ENCODE data around the gene ZBTB20.

ZBTB20 gene

DNA sequence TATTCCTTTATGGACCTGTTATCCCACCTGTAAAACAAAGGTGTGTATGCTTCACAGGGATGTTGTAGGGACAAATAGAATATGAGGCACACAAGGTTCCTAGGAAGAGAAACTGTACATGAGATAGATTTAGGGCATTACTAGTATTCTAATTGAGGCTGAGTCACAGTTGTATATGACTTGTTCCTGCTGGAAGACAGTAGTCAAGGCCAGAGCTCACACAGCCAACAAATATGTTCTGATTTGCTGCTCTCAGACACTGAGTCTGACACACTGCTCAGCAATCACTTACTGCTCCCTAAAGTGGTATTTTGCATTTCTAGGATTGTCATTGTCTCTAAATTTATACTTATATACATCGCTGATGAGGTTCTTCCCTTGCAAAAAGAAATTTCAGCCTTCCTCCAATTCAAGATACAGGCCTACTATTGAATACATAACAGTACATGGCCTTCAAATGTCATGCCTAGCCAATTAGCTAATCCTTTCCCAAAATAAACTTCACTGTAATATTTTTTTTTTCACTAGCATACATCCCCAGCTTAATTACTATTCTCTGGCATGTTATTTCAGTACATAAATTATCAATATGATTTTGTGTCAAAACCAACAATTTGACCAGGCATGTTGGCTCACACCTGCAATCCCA, 783.4 kb downstream of the ZBTB20 start:
- Mint-ChIP-seq H3K36me3 (peaks cover 13% of the 10 kb centered on the region), H3K9me3 (no peaks in the 10 kb centered on the region), H3K4me3 (no peak overlapping the region), H3K27me3 (no peaks in the 10 kb centered on the region), H3K4me1 (no peaks in the 10 kb centered on the region), H3K27ac (peak overlapping the region; percentile 61)
- DNase-seq (ENCODE audit: low spot score in 2 of 2) = no peak
- no peak for ATAC-seq (ENCODE audit: low read depth)

DNA sequence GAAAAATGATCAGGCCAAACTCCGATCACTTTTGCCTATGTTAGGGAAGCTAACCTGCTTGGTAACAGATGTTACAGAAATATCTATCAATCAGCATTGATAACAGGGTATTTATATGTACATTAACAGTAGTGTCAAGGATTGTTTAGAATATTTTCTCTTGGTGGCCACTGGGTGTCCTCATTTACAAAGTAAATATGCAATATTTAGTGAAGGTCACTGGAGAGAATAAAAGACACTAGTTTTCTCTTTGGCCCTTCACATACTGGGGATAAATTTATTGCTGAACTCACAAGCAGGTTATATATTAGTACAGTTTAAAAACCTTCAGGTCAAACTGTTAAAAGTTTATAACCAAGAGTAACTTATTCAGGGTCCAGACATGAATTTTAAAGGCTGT, 784.3 kb downstream of the ZBTB20 start:
- no peaks in the 10 kb centered on the region for H3K27me3 Mint-ChIP-seq
- ATAC-seq (ENCODE audit: low read depth) (peak; percentile 38), DNase-seq (ENCODE audit: low spot score in 2 of 2) (no peak)
- peaks cover 12% of the 10 kb centered on the region for H3K36me3 Mint-ChIP-seq
- H3K9me3 Mint-ChIP-seq = no peaks in the 10 kb centered on the region
- H3K4me3 Mint-ChIP-seq = no peak overlapping the region
- peak overlapping the region; percentile 61 for H3K27ac Mint-ChIP-seq
- H3K4me1 Mint-ChIP-seq = no peaks in the 10 kb centered on the region

DNA sequence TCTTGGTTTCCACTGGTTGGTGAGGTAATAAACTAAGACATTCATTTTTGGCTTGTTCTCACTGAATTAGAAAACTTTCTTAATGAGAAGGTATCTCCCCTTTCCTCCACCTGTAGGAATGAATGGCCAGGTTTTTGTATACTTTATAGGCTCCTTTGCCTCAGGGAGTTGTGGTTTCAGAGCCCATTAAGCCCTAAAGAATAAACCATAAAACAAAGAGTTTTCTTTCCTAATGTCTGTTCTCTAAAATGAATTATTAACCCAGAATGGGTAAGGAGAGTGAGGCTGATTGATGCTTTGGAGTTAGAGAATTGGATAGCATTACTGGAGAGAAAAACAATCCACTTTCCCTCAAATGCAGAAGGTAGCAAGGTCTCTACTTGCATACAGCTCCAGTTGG, 785.7 kb downstream of the ZBTB20 start:
- Mint-ChIP-seq H3K4me3 (no peak overlapping the region), H3K27me3 (no peaks in the 10 kb centered on the region), H3K4me1 (peaks cover 3% of the 10 kb centered on the region), H3K27ac (peak overlapping the region; percentile 50), H3K36me3 (peaks cover 9% of the 10 kb centered on the region), H3K9me3 (no peaks in the 10 kb centered on the region)
- DNase-seq (ENCODE audit: low spot score in 2 of 2) (no peak), ATAC-seq (ENCODE audit: low read depth) (no peak)

- H3K27ac Mint-ChIP-seq = no peak overlapping the region
- DNase-seq (ENCODE audit: low spot score in 2 of 2) (no peak), ATAC-seq (ENCODE audit: low read depth) (no peak)
- H3K4me3 Mint-ChIP-seq = no peak overlapping the region
- peaks cover 3% of the 10 kb centered on the region for H3K4me1 Mint-ChIP-seq
- H3K36me3 Mint-ChIP-seq = peaks cover 15% of the 10 kb centered on the region
- no peaks in the 10 kb centered on the region for H3K9me3 Mint-ChIP-seq
- H3K27me3 Mint-ChIP-seq = no peaks in the 10 kb centered on the region
Measured at GRCh38 chr3:114356525-114356924, 790.6 kb downstream of the ZBTB20 start.

DNA sequence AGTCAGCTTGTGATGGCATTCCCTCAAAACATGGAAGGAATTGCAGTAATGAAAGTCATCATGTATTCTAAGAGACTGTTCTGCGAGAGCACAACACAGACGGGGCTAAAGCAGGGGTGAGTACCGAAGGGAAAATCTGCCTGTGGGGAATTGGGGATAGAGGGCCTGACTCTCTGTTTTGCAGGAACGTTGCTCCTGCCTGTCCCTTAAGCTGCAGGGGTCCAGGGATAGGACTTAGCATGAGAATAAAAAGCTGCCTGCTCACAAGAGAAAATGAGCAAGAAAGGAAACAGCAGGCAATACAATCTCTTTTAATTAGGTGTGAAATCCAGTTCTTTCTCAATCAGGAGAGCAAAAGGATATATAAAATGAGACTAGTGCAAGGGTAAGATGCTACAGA, 791.0 kb downstream of the ZBTB20 start:
- DNase-seq (ENCODE audit: low spot score in 2 of 2) (no peak), ATAC-seq (ENCODE audit: low read depth) (no peak)
- Mint-ChIP-seq H3K4me3 (no peak overlapping the region), H3K36me3 (peaks cover 15% of the 10 kb centered on the region), H3K9me3 (no peaks in the 10 kb centered on the region), H3K4me1 (peaks cover 3% of the 10 kb centered on the region), H3K27me3 (no peaks in the 10 kb centered on the region), H3K27ac (no peak overlapping the region)

DNA sequence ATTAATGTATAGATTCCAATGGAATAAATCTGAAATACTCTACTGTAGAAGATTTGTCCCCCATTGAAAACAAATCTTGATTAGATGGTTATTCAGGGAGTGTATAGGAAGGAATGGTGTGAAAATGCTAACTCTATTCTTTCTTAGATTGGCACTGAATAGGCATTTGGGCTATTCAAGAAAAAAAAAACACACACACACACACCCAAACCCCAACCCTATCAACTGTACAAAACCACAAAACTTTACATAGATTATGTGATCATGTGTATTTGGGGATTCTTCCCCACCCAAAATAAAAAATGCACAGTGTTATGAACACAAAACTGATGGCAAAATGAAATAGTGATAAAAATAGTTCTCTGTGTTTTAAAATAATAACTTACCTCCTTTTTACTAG, 791.4 kb downstream of the ZBTB20 start:
- Mint-ChIP-seq H3K27ac (no peak overlapping the region), H3K36me3 (peaks cover 17% of the 10 kb centered on the region), H3K27me3 (no peaks in the 10 kb centered on the region), H3K9me3 (no peaks in the 10 kb centered on the region), H3K4me1 (peaks cover 3% of the 10 kb centered on the region), H3K4me3 (no peak overlapping the region)
- ATAC-seq (ENCODE audit: low read depth) (no peak), DNase-seq (ENCODE audit: low spot score in 2 of 2) (no peak)

- peaks cover 2% of the 10 kb centered on the region for H3K4me1 Mint-ChIP-seq
Measured at GRCh38 chr3:114351822-114352145, 795.3 kb downstream of the ZBTB20 start.

GRCh38 chr3:114351123-114351821, 795.8 kb downstream of the ZBTB20 start:
- DNase-seq (ENCODE audit: low spot score in 2 of 2) = no peak
- ATAC-seq (ENCODE audit: low read depth) = no peak
- Mint-ChIP-seq H3K27me3 (no peaks in the 10 kb centered on the region), H3K4me1 (no peaks in the 10 kb centered on the region), H3K36me3 (peaks cover 35% of the 10 kb centered on the region), H3K4me3 (no peak overlapping the region), H3K9me3 (no peaks in the 10 kb centered on the region), H3K27ac (no peak overlapping the region)

More at GRCh38 chr3:114351822-114352145, 795.3 kb downstream of the ZBTB20 start:
- Mint-ChIP-seq H3K27me3 (no peaks in the 10 kb centered on the region), H3K27ac (no peak overlapping the region), H3K4me3 (no peak overlapping the region), H3K36me3 (peaks cover 36% of the 10 kb centered on the region), H3K9me3 (no peaks in the 10 kb centered on the region)
- no peak for ATAC-seq (ENCODE audit: low read depth)
- no peak for DNase-seq (ENCODE audit: low spot score in 2 of 2)

GRCh38 chr3:114350690-114351089, 796.4 kb downstream of the ZBTB20 start:
- no peaks in the 10 kb centered on the region for H3K9me3 Mint-ChIP-seq
- H3K36me3 Mint-ChIP-seq = peaks cover 37% of the 10 kb centered on the region
- ATAC-seq (ENCODE audit: low read depth) (no peak), DNase-seq (ENCODE audit: low spot score in 2 of 2) (no peak)
- peaks cover 2% of the 10 kb centered on the region for H3K4me1 Mint-ChIP-seq
- no peak overlapping the region for H3K27ac Mint-ChIP-seq
- H3K4me3 Mint-ChIP-seq = no peak overlapping the region
- no peaks in the 10 kb centered on the region for H3K27me3 Mint-ChIP-seq

DNA sequence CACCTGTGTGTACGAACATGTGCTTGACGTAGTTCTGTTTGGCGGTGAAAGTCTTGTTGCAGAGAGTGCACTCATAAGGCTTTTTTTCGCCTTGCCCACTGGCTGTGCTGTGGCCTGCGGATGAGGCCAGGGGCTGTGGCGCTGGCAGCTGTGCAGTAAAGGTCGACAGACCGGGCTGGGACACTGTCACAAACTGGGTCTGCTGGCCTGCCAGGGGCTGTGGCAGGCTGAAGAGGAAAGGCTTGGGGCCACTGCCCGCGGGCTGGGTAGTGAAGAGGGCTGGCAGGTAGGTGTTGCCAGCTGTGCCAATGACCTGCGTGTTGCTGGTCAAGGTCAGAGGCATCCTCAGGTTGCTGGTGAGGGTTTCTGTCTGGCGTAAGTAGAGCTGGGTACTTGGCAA, 796.8 kb downstream of the ZBTB20 start:
- no peak overlapping the region for H3K4me3 Mint-ChIP-seq
- H3K27me3 Mint-ChIP-seq = no peaks in the 10 kb centered on the region
- peaks cover 4% of the 10 kb centered on the region for H3K4me1 Mint-ChIP-seq
- DNase-seq (ENCODE audit: low spot score in 2 of 2) = no peak
- no peaks in the 10 kb centered on the region for H3K9me3 Mint-ChIP-seq
- peaks cover 39% of the 10 kb centered on the region for H3K36me3 Mint-ChIP-seq
- no peak for ATAC-seq (ENCODE audit: low read depth)
- no peak overlapping the region for H3K27ac Mint-ChIP-seq

GRCh38 chr3:114344492-114344891, 802.6 kb downstream of the ZBTB20 start:
- Mint-ChIP-seq H3K4me1 (peaks cover 7% of the 10 kb centered on the region), H3K4me3 (no peak overlapping the region), H3K27me3 (no peaks in the 10 kb centered on the region), H3K36me3 (peaks cover 40% of the 10 kb centered on the region), H3K9me3 (no peaks in the 10 kb centered on the region), H3K27ac (peak overlapping the region; percentile 11)
- no peak for DNase-seq (ENCODE audit: low spot score in 2 of 2)
- ATAC-seq (ENCODE audit: low read depth) = no peak

DNA sequence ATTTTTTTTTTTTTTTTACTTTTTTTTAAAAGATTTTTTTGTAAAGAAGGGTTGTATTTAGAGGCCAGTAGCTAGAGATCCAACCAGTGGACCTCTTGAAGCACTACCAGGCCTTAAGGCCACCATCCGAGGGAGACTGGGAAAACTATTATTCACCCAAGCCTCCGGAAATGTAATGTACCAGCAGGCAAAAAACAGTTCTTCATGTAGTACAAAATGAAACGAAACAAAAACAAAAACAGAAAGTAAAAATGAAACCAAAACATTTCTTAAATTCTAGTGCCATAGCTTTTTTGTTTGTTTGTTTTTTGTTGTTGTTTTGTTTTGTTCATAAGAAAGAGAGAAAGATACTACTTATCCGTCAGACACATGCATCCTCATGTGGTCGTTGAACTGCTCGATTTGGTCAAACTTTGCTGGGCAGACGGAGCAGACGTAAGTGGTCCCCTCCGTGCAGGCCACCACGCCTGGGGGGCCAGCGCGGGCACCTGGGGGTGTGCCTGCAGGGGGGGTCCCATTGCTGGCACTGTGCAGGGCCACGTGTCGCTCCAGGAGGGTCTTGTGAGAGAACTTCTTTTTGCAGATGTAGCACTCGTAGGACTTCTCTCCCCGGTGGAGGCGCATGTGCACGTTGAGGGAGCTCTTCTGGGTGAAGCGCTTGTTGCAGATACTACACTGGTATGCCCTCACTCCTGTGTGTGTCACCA, 808.3 kb downstream of the ZBTB20 start:
- Mint-ChIP-seq H3K4me1 (peaks cover 11% of the 10 kb centered on the region), H3K27ac (no peak overlapping the region), H3K9me3 (no peaks in the 10 kb centered on the region), H3K4me3 (no peak overlapping the region), H3K36me3 (peaks cover 40% of the 10 kb centered on the region), H3K27me3 (no peaks in the 10 kb centered on the region)
- ATAC-seq (ENCODE audit: low read depth) (no peak), DNase-seq (ENCODE audit: low spot score in 2 of 2) (no peak)

DNA sequence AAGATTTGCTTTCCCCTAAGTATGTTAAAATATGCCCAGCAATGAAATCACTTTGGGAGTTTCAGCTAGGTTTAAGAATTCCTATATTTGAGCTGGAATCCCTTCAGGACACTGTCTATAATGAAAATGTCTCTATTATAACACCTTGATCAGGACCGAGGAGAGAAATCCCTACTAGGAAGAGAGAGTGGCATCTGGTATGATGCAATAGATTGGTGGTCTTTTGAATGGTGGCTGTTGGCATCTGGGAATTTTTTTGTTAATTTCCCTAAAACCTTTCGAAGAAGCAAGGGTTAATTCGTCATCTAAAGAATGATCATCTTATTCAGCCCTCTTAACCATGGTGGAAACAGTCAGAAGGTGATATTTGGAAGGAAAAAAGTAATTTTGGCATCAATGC, 810.2 kb downstream of the ZBTB20 start:
- ATAC-seq (ENCODE audit: low read depth) = no peak
- Mint-ChIP-seq H3K27ac (no peak overlapping the region), H3K9me3 (no peaks in the 10 kb centered on the region), H3K36me3 (peaks cover 31% of the 10 kb centered on the region), H3K4me1 (peaks cover 18% of the 10 kb centered on the region), H3K27me3 (no peaks in the 10 kb centered on the region), H3K4me3 (no peak overlapping the region)
- DNase-seq (ENCODE audit: low spot score in 2 of 2) = no peak

DNA sequence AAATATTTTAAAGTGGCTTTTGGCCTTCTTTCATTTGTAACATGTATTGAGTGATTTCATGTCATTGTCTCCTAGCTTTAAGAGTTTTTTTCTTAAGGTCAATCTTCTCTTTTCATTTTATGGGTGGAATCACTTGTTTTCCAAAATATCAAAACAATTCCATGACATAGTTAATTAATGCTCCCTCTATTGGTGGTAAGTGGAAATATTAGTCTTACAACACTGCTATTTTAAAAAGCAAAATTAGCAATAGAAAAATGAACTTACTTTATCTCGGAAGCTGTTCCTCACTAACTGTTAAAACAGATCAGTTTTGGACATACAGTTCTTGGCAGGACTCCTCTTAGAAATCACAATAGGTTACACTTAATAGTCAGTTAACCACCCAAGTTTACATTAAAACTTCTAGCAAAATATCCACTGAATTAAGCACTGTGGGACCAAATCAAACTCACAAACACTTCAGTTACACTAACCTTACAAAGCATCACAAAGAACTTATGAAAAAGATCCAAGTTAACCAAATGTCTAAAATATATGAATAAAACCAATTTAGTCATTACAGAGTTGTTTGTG, 810.9 kb downstream of the ZBTB20 start:
- peaks cover 25% of the 10 kb centered on the region for H3K36me3 Mint-ChIP-seq
- no peak overlapping the region for H3K4me3 Mint-ChIP-seq
- DNase-seq (ENCODE audit: low spot score in 2 of 2) = no peak
- no peak for ATAC-seq (ENCODE audit: low read depth)
- no peaks in the 10 kb centered on the region for H3K27me3 Mint-ChIP-seq
- no peaks in the 10 kb centered on the region for H3K9me3 Mint-ChIP-seq
- H3K27ac Mint-ChIP-seq = peak overlapping the region; percentile 95
- peaks cover 18% of the 10 kb centered on the region for H3K4me1 Mint-ChIP-seq
